Measurements from ENCODE around the gene DRC3.

DRC3 gene

DNA sequence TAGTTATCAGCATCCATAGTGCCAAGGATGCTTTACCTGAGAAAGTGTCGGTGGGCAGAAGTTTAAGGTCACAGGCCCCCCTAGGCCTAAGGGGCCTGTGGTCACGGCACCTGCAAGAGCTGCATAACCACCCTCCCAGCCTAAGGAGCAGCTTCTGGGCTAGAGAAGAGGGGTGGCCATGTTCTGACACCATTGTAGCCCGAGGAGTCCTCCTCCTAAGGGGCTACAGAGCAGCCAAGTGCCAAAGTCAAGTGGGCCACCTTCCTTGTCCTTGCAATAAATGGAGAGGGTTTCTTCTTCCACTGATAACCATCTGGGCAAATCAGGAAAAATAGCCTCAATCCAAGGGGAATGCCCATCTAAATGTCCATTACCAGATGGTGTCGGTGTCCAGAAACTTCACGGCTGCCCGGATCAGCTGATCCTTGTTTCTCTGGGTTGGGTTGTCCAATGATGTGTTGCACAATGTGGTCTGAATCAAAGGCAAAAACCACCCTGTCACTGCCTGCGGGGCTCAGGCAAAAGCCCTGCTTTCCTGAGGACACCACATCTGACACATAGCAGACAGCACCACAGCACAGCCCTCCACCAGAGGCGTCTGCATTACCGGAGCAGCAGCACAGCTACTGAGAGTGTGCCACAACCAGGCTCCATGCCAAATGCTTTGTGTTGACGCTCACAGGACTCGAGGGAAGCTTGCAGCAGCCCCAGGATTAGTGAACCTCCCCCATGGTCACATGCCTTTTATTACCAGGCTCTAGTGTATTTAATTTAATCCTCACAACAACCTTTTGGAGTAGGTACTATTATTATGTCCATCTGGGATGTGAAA, 53.5 kb downstream of the DRC3 start:
- peak; percentile 86 for DNase-seq (ENCODE audit: low read depth)
- H3K4me3 ChIP-seq (ENCODE audit: low read length): no peak overlapping the region
- TF ChIP-seq, protein P1, sequence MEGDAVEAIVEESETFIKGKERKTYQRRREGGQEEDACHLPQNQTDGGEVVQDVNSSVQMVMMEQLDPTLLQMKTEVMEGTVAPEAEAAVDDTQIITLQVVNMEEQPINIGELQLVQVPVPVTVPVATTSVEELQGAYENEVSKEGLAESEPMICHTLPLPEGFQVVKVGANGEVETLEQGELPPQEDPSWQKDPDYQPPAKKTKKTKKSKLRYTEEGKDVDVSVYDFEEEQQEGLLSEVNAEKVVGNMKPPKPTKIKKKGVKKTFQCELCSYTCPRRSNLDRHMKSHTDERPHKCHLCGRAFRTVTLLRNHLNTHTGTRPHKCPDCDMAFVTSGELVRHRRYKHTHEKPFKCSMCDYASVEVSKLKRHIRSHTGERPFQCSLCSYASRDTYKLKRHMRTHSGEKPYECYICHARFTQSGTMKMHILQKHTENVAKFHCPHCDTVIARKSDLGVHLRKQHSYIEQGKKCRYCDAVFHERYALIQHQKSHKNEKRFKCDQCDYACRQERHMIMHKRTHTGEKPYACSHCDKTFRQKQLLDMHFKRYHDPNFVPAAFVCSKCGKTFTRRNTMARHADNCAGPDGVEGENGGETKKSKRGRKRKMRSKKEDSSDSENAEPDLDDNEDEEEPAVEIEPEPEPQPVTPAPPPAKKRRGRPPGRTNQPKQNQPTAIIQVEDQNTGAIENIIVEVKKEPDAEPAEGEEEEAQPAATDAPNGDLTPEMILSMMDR (conservative IDR thresholded peaks at IDR 0.05; ENCODE audit: low read length): peak; percentile 29

DNA sequence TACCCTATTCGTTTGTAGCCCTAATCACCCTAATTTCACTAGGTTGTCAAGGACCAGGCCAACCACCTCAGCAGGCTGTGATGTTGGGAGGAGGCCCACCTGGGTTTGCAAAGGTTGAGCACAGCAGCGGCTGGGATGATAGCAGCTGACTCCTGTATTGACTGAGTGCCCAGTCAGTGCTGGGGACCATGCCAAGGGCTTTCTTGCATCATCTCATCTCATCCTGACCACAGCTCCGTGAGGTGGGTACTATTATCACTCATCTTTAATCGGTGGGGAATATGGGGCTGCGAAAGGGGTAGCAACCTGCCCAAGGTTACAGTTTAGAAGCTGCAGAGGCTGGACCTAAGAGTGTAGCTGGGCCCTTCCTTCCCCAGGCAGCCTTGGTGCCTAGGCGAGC, 54.6 kb downstream of the DRC3 start:
- H3K4me3 ChIP-seq (ENCODE audit: low read length): no peak overlapping the region
- TF ChIP-seq, protein P1 (conservative IDR thresholded peaks at IDR 0.05; ENCODE audit: low read length): no peak
- no peak for DNase-seq (ENCODE audit: low read depth)

DNA sequence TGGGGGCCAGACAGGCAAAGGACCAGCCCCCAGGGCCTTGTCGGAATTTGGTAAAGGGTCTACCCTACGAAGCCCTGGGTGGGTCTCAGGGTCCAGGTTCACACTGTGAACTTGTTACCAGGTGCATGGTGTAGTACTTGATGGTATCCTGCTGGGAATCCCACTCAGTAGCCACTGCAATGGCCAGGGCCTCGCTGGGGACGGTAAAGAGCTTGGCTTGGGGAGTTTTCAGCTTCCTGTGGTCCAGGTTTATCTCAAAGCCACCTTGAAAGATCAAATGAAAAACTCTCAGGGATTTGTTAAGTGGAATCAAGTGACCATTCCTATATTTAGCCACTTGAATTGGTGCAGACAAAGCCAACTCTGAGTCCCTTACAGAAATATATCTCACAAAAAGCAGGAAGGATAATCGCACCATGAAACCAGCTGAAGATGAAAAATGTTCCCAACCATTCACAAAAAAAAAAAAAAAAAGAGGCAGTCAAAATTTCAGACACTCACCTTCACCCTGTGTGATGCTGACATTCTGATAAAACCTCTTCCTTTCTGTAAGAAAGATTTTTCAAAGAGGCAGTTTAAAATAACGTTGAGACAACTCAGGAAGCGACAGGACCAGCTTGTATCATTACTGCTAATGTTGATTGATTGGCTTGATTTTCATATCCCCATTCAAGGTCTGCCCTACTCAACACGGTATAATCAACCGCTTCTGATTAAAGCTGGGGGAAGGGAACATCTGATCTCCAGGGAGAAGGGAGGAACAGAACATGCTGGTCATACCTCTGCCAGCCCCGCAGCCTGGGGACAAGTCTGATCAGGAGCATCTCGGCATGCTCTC, 55.7 kb downstream of the DRC3 start:
- no peak for DNase-seq (ENCODE audit: low read depth)
- no peak overlapping the region for H3K4me3 ChIP-seq (ENCODE audit: low read length)
- TF ChIP-seq, protein P1 (conservative IDR thresholded peaks at IDR 0.05; ENCODE audit: low read length): no peak

DNA sequence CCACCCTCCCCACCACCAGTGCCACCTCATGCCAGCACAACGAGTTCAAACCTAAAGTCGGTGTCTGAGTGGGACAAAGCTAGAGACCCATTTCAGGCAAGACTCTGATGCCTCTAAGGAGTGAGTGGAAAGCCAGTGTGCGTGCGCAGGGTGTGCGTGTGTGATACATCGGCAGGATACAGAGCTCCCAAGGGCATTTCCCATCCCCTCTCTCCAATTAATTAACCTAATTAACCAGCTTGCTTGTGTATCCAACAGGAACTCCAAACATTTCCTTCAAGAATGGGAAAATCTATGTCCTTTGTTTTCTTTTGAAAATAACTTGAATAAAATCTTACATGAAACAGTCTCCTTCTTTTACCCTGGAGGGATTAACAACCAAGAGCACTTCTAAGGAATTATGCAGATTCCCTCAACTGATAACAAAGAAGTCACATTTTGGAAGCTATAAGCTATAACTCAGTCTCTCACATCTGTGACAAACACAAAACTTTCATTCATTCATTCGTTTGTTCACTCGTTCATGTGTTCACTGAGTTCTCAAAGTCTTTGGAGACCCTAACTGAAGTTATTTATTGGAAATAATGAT, 56.4 kb downstream of the DRC3 start:
- DNase-seq (ENCODE audit: low read depth): no peak
- no peak overlapping the region for H3K4me3 ChIP-seq (ENCODE audit: low read length)
- TF ChIP-seq, protein P1 (conservative IDR thresholded peaks at IDR 0.05; ENCODE audit: low read length): no peak

DNA sequence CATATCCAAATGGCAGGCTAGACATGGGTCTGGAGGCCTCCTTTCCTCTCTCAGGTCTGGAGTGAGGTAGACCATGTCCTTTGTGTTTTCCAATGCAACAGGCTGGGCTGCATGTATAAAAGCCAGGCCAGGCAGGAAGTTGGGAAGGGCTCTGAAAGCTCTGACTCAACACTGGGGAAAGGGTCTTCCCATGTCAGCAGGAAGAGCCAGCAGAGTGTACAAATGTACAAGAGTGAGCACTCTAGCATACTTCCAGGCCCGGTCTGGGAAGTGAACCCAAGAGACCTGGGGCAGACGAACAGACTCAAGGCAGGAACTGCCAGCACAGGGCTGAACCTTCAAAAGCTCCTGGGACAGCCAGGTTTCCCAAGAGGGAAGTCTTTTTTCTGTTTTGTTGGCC, 59.3 kb downstream of the DRC3 start:
- TF ChIP-seq, protein P1 (conservative IDR thresholded peaks at IDR 0.05; ENCODE audit: low read length): no peak
- DNase-seq (ENCODE audit: low read depth): no peak

DNA sequence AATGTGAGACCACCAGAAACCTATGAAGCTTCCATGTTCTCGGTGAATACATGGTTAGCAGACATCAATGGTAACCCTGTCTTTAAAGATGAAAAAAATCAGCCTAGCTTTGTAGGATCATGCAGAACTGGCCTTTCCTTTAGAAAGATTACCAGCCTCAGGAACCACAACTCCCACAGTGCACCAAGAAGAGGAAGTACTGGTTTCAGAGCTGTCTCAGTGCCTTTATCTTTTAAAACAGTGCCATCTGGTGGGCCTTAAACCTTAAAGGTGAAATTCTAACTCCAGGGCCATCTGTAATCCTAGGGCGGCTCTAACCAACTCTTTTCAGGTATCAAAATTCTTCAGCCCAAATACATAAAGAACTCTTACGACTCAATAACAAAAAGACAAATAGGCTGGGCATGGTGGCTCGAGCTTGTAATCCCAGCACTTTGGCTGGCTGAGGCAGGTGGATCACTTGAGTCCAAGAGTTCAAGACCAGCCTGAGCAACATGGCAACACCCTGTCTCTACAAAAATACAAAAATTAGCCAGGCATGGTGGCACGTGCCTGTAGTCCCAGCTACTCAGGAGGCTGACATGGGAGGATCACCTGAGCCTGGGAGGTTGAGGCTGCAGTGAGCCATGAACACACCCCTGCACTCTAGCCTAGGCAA, 60.9 kb downstream of the DRC3 start:
- TF ChIP-seq, protein P1 (conservative IDR thresholded peaks at IDR 0.05; ENCODE audit: low read length): peak; percentile 66
- H3K4me3 ChIP-seq (ENCODE audit: low read length): no peak overlapping the region
- peak; percentile 87 for DNase-seq (ENCODE audit: low read depth)

More for the DNA sequence above, 59.3 kb downstream of the DRC3 start:
- no peak overlapping the region for H3K4me3 ChIP-seq (ENCODE audit: low read length)

Data from AG10803 (cell line).